DND-41 (cell line): Measurements from ENCODE around the gene VASH2.

Experiments used
- EZH2 ChIP-seq: IDR thresholded peaks from 3 replicates; pipeline ENCODE4 v1.6.1; 2012; ENCODE audit warnings: borderline replicate concordance, low read depth, mild to moderate bottlenecking, moderate library complexity, low read length, inconsistent platforms; ENCODE audit not compliant: severe bottlenecking
- TF ChIP-seq, protein P1 (sequence below): IDR thresholded peaks from 2 replicates; pipeline ENCODE4 v1.5.1; 2012; ENCODE audit warnings: borderline replicate concordance, low read length, moderate library complexity, mild to moderate bottlenecking; ENCODE audit not compliant: poor library complexity, severe bottlenecking; ENCODE audit errors: extremely low read depth

DNA sequence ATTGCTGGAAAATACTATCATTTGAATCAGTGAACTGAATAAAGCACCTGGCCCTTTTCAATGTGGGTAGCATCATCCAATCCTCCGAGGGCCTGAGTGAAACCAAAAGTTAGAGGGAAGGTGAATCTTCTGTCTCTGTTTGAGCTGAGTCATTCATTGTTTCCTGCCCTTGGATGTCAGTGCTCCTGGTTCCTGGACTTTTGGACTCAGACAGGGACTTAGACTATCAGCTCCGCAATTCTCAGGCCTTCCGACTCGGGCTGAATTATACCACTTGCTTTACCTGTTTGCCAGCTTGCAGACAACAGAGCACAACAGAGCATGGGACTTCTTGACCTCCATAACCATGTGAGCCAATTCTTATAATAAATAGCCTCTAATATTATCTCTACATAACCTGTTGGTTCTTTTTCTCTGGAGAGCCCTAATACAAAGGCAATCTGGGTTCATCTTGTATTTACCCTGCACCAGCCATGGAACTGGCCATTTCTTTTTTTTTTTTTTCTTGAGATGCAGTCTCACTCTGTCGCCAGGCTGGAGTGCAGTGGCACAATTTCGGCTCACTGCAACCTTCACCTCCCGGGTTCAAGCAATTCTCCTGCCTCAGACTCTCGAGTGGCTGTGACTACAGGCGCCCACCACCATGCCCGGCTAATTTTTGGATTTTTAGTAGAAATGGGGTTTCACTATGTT, 19.2 kb upstream of the VASH2 start:
- TF ChIP-seq, protein P1, sequence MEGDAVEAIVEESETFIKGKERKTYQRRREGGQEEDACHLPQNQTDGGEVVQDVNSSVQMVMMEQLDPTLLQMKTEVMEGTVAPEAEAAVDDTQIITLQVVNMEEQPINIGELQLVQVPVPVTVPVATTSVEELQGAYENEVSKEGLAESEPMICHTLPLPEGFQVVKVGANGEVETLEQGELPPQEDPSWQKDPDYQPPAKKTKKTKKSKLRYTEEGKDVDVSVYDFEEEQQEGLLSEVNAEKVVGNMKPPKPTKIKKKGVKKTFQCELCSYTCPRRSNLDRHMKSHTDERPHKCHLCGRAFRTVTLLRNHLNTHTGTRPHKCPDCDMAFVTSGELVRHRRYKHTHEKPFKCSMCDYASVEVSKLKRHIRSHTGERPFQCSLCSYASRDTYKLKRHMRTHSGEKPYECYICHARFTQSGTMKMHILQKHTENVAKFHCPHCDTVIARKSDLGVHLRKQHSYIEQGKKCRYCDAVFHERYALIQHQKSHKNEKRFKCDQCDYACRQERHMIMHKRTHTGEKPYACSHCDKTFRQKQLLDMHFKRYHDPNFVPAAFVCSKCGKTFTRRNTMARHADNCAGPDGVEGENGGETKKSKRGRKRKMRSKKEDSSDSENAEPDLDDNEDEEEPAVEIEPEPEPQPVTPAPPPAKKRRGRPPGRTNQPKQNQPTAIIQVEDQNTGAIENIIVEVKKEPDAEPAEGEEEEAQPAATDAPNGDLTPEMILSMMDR, result no peak
- TF ChIP-seq EZH2, result no peak
